GM23338 (cell line): Measurements from ENCODE around the gene PROX2. TPM values are rescaled to one million over a fixed set of nuclear protein-coding genes. Genes with fewer than 3 reads are reported as not detected.
A peak's percentile ranks its signal among the peaks of the same experiment; 100 is the strongest.

Experiments used
- ATAC-seq: fragments of 200-7000 bp; cut with Tn5 transposase; 3 replicates; pipeline ENCODE4 v1.9.1; 2020
- DNase-seq: peaks from one replicate; pipeline ENCODE4 v3.0.0-alpha.2; 2015; ENCODE audit warnings: low spot score
- H2AFZ ChIP-seq: fragments of 200-600 bp; sonication (generic); 2 replicates; pipeline ENCODE4 v1.8.0; 2016; ENCODE audit warnings: antibody characterized with exemption, mild to moderate bottlenecking, moderate library complexity
- H3F3A ChIP-seq: fragments of 200-600 bp; sonication (generic); replicated peaks from 2 replicates; pipeline ENCODE4 v1.8.0; 2017; ENCODE audit warnings: antibody characterized with exemption, mixed run types, low read depth
- H3K27ac ChIP-seq: fragments of 200-600 bp; sonication (generic); 2 replicates; pipeline ENCODE4 v1.6.1; 2016; ENCODE audit warnings: low read depth
- H3K27me3 ChIP-seq: fragments of 200-600 bp; sonication (generic); 2 replicates; pipeline ENCODE4 v1.8.0; 2016; ENCODE audit warnings: mild to moderate bottlenecking, mixed run types, moderate library complexity; ENCODE audit not compliant: insufficient read depth
- H3K36me3 ChIP-seq: fragments of 200-600 bp; sonication (generic); 2 replicates; pipeline ENCODE4 v1.8.0; 2016; ENCODE audit warnings: mild to moderate bottlenecking; ENCODE audit not compliant: insufficient read depth
- H3K4me1 ChIP-seq: fragments of 200-600 bp; sonication (generic); 2 replicates; pipeline ENCODE4 v1.8.0; 2016; ENCODE audit warnings: mild to moderate bottlenecking, moderate library complexity; ENCODE audit not compliant: insufficient read depth
- H3K4me2 ChIP-seq: fragments of 200-600 bp; sonication (generic); 2 replicates; pipeline ENCODE4 v1.7.1; 2017; ENCODE audit warnings: mixed run types
- H3K4me3 ChIP-seq: fragments of 200-600 bp; sonication (generic); 2 replicates; pipeline ENCODE4 v1.6.1; 2016; ENCODE audit warnings: mixed run types
- H3K79me2 ChIP-seq: fragments of 200-600 bp; sonication (generic); replicated peaks from 2 replicates; pipeline ENCODE4 v1.8.0; 2017; ENCODE audit warnings: mild to moderate bottlenecking; ENCODE audit not compliant: insufficient read depth
- H3K9me2 ChIP-seq: fragments of 200-600 bp; sonication (generic); 2 replicates; pipeline ENCODE4 v1.8.0; 2017; ENCODE audit not compliant: insufficient read depth
- H4K20me1 ChIP-seq: fragments of 200-600 bp; sonication (generic); replicated peaks from 2 replicates; pipeline ENCODE4 v1.8.0; 2017; ENCODE audit warnings: mild to moderate bottlenecking; ENCODE audit not compliant: insufficient read depth
- H3K27ac Mint-ChIP-seq: 2 replicates; pipeline ENCODE4 v1.8.0; 2020; ENCODE audit warnings: inconsistent platforms, mild to moderate bottlenecking, moderate library complexity, mixed read lengths
- H3K27me3 Mint-ChIP-seq: 3 replicates; pipeline ENCODE4 v1.8.0; 2022; ENCODE audit warnings: low read depth, mild to moderate bottlenecking, moderate library complexity, mixed read lengths, inconsistent platforms; ENCODE audit not compliant: insufficient read depth, poor library complexity
- H3K36me3 Mint-ChIP-seq: 3 replicates; pipeline ENCODE4 v1.8.0; 2021; ENCODE audit warnings: low read depth, mild to moderate bottlenecking, inconsistent platforms, moderate library complexity, mixed read lengths
- H3K4me1 Mint-ChIP-seq: 3 replicates; pipeline ENCODE4 v1.8.0; 2020; ENCODE audit warnings: mild to moderate bottlenecking, inconsistent platforms, mixed read lengths
- H3K4me3 Mint-ChIP-seq: 3 replicates; pipeline ENCODE4 v1.8.0; 2021; ENCODE audit warnings: moderate library complexity, mild to moderate bottlenecking, inconsistent platforms, mixed read lengths
- H3K9me3 Mint-ChIP-seq: 3 replicates; pipeline ENCODE4 v1.8.0; 2020; ENCODE audit warnings: moderate library complexity, mild to moderate bottlenecking, inconsistent platforms, mixed read lengths
- CREB1 ChIP-seq: fragments of 250-450 bp; sonication (Bioruptor Pico); IDR thresholded peaks from 2 replicates; pipeline ENCODE4 v1.5.0; 2020; ENCODE audit warnings: low read depth, mild to moderate bottlenecking, moderate library complexity
- EZH2 ChIP-seq: fragments of 200-600 bp; sonication (generic); IDR thresholded peaks from one replicate; pipeline ENCODE4 v1.8.0; 2017; ENCODE audit warnings: antibody characterized with exemption, mild to moderate bottlenecking, low read depth; ENCODE audit not compliant: unreplicated experiment
- EZH2phosphoT487 ChIP-seq: fragments of 200-600 bp; sonication (generic); IDR thresholded peaks from one replicate; pipeline ENCODE4 v1.8.1; 2018; ENCODE audit warnings: antibody characterized with exemption; ENCODE audit not compliant: unreplicated experiment
- JUNB ChIP-seq: IDR thresholded peaks from one replicate; pipeline ENCODE4 v1.6.1; 2016; ENCODE audit warnings: antibody characterized with exemption; ENCODE audit not compliant: unreplicated experiment
- POLR2AphosphoS5 ChIP-seq: IDR thresholded peaks from 2 replicates; pipeline ENCODE4 v1.6.1; 2016; ENCODE audit warnings: antibody characterized with exemption, low read depth
- ZNF114 ChIP-seq: fragments of 250-450 bp; sonication (Bioruptor Pico); IDR thresholded peaks from 2 replicates; pipeline ENCODE4 v1.5.0; 2020; ENCODE audit warnings: mild to moderate bottlenecking, moderate library complexity
- ZNF331 ChIP-seq: fragments of 250-450 bp; sonication (Bioruptor Pico); IDR thresholded peaks from 2 replicates; pipeline ENCODE4 v1.5.0; 2020; ENCODE audit warnings: low read depth, mild to moderate bottlenecking, moderate library complexity
- polyA plus RNA-seq: library from polyadenylated mRNA; unstranded; fragments of >200 nt; fragmentation: Nextera tagmentation; extraction: Ambion mirVana; gene quantifications from 2 replicates; pipeline ENCODE4 v1.2.1, GENCODE V29; 2016
- total RNA-seq: library from RNA; depleted of rRNA; stranded (reverse); fragments of >200 nt; shearing (Covaris generic); gene quantifications from 2 replicates; pipeline ENCODE4 v1.2.3, GENCODE V29; 2014
- TF ChIP-seq, protein P1 (sequence below): fragments of 250-450 bp; sonication (Bioruptor Pico); IDR thresholded peaks from 2 replicates; pipeline ENCODE4 v1.5.0; 2020; ENCODE audit warnings: mild to moderate bottlenecking, moderate library complexity
- TF ChIP-seq, protein P2 (sequence below), 2 experiments: fragments of 200-600 bp in 1 of 2; sonication (generic) in 1 of 2; conservative IDR thresholded peaks; 2 replicates each; pipeline versions ENCODE4 v1.5.1 to v1.6.1; 2016 to 2017; ENCODE audit warnings: antibody characterized with exemption in 2 of 2, low read depth in 2 of 2, mild to moderate bottlenecking in 2 of 2, moderate library complexity in 1 of 2
- TF ChIP-seq, protein P3 (sequence below): IDR thresholded peaks from one replicate; pipeline ENCODE4 v1.6.1; 2018; ENCODE audit warnings: antibody characterized with exemption; ENCODE audit not compliant: unreplicated experiment

The PROX2 gene
- total and polyA plus RNA-seq, 2 experiments from 2014 or later = 0.06 TPM; not detected in 1

DNA sequence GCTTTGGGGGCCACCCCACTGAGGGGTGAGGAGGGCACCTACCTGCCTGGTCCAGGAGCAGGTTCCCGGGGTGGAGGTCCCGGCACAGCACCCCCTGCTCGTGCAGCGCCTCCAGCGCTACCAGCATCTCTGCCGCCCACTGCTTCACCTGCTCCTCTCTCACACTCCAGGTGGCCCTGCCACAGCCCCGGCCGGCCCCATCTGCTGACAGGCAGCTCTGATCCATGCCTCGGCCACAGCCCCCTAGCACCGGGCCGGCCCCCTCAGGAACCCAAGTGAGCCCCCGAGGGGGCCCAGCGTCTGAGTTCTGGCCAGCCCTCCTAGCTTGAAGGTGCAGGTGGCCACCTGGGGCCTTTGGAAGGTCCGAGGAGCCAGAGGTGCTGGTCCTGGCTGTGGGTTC is 33.6 kb upstream of the PROX2 start:
- Mint-ChIP-seq H3K27ac (no peak overlapping the region), H3K27me3 (peaks cover 10% of the 10 kb centered on the region)
- TF ChIP-seq CREB1 (CRISPR knock-in tag) (no peak), ZNF331 (no peak)

DNA sequence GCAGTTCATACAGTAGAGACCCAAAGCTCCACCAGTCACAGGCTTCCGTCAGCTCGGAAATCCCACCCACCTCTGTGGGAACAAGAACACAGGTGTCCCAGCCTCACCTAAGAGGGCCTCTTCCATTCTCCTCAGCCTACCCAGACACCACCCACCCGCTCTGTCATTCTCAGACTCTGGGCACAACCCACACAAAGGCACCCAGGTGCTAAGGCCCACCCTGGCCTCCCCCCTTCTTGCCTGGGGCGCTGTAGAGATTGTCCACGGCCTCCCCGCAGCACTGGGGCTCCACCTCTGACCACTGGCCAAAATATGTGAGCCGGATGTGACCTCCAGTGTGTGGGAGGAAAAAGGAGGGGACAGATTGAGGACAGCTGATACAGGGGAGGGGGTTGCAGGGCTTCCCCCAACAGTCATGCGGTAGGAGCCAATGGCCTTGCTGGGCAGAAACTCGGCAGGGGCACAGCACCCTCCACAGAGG is 33.0 kb upstream of the PROX2 start:
- Histone ChIP-seq H3K36me3 (no peaks in the 10 kb centered on the region), H3K9me2 (no peaks in the 10 kb centered on the region), H3K4me1 (no peaks in the 10 kb centered on the region), H4K20me1 (peaks cover under 1% of the 10 kb centered on the region), H3F3A (0 out of 2 replicates have a peak, but pooled peaks cover 3% of the 10 kb centered on the region), H3K4me3 (no peak overlapping the region), H2AFZ (no peak overlapping the region), H3K27me3 (no peaks in the 10 kb centered on the region), H3K4me2 (no peak overlapping the region), H3K27ac (no peak overlapping the region), H3K79me2 (no peaks in the 10 kb centered on the region)
- Mint-ChIP-seq H3K36me3 (peaks cover 13% of the 10 kb centered on the region), H3K27me3 (peaks cover 11% of the 10 kb centered on the region), H3K9me3 (no peaks in the 10 kb centered on the region), H3K4me3 (no peak overlapping the region), H3K27ac (no peak overlapping the region; the same call in 1 of the 2 replicates), H3K4me1 (no peaks in the 10 kb centered on the region; the same call in 1 of the 3 replicates)
- no peak; the same call in 2 of the 3 replicates for ATAC-seq
- no peak for DNase-seq
- TF ChIP-seq, protein P1, sequence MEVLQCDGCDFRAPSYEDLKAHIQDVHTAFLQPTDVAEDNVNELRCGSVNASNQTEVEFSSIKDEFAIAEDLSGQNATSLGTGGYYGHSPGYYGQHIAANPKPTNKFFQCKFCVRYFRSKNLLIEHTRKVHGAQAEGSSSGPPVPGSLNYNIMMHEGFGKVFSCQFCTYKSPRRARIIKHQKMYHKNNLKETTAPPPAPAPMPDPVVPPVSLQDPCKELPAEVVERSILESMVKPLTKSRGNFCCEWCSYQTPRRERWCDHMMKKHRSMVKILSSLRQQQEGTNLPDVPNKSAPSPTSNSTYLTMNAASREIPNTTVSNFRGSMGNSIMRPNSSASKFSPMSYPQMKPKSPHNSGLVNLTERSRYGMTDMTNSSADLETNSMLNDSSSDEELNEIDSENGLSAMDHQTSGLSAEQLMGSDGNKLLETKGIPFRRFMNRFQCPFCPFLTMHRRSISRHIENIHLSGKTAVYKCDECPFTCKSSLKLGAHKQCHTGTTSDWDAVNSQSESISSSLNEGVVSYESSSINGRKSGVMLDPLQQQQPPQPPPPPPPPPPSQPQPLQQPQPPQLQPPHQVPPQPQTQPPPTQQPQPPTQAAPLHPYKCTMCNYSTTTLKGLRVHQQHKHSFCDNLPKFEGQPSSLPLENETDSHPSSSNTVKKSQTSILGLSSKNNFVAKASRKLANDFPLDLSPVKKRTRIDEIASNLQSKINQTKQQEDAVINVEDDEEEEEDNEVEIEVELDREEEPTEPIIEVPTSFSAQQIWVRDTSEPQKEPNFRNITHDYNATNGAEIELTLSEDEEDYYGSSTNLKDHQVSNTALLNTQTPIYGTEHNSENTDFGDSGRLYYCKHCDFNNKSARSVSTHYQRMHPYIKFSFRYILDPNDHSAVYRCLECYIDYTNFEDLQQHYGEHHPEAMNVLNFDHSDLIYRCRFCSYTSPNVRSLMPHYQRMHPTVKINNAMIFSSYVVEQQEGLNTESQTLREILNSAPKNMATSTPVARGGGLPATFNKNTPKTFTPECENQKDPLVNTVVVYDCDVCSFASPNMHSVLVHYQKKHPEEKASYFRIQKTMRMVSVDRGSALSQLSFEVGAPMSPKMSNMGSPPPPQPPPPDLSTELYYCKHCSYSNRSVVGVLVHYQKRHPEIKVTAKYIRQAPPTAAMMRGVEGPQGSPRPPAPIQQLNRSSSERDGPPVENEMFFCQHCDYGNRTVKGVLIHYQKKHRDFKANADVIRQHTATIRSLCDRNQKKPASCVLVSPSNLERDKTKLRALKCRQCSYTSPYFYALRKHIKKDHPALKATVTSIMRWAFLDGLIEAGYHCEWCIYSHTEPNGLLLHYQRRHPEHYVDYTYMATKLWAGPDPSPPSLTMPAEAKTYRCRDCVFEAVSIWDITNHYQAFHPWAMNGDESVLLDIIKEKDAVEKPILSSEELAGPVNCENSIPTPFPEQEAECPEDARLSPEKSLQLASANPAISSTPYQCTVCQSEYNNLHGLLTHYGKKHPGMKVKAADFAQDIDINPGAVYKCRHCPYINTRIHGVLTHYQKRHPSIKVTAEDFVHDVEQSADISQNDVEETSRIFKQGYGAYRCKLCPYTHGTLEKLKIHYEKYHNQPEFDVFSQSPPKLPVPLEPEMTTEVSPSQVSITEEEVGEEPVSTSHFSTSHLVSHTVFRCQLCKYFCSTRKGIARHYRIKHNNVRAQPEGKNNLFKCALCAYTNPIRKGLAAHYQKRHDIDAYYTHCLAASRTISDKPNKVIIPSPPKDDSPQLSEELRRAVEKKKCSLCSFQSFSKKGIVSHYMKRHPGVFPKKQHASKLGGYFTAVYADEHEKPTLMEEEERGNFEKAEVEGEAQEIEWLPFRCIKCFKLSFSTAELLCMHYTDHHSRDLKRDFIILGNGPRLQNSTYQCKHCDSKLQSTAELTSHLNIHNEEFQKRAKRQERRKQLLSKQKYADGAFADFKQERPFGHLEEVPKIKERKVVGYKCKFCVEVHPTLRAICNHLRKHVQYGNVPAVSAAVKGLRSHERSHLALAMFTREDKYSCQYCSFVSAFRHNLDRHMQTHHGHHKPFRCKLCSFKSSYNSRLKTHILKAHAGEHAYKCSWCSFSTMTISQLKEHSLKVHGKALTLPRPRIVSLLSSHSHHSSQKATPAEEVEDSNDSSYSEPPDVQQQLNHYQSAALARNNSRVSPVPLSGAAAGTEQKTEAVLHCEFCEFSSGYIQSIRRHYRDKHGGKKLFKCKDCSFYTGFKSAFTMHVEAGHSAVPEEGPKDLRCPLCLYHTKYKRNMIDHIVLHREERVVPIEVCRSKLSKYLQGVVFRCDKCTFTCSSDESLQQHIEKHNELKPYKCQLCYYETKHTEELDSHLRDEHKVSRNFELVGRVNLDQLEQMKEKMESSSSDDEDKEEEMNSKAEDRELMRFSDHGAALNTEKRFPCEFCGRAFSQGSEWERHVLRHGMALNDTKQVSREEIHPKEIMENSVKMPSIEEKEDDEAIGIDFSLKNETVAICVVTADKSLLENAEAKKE = no peak
- no peak for TF ChIP-seq ZNF331
- TF ChIP-seq EZH2 = no peak
- no peak for TF ChIP-seq EZH2phosphoT487
- TF ChIP-seq CREB1 (CRISPR knock-in tag) = no peak
- TF ChIP-seq, protein P2, sequence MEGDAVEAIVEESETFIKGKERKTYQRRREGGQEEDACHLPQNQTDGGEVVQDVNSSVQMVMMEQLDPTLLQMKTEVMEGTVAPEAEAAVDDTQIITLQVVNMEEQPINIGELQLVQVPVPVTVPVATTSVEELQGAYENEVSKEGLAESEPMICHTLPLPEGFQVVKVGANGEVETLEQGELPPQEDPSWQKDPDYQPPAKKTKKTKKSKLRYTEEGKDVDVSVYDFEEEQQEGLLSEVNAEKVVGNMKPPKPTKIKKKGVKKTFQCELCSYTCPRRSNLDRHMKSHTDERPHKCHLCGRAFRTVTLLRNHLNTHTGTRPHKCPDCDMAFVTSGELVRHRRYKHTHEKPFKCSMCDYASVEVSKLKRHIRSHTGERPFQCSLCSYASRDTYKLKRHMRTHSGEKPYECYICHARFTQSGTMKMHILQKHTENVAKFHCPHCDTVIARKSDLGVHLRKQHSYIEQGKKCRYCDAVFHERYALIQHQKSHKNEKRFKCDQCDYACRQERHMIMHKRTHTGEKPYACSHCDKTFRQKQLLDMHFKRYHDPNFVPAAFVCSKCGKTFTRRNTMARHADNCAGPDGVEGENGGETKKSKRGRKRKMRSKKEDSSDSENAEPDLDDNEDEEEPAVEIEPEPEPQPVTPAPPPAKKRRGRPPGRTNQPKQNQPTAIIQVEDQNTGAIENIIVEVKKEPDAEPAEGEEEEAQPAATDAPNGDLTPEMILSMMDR (conservative IDR thresholded peaks at IDR 0.05; ENCODE audit: low read depth in 2 of 2) = no peak
- no peak for TF ChIP-seq POLR2AphosphoS5
- TF ChIP-seq, protein P3, sequence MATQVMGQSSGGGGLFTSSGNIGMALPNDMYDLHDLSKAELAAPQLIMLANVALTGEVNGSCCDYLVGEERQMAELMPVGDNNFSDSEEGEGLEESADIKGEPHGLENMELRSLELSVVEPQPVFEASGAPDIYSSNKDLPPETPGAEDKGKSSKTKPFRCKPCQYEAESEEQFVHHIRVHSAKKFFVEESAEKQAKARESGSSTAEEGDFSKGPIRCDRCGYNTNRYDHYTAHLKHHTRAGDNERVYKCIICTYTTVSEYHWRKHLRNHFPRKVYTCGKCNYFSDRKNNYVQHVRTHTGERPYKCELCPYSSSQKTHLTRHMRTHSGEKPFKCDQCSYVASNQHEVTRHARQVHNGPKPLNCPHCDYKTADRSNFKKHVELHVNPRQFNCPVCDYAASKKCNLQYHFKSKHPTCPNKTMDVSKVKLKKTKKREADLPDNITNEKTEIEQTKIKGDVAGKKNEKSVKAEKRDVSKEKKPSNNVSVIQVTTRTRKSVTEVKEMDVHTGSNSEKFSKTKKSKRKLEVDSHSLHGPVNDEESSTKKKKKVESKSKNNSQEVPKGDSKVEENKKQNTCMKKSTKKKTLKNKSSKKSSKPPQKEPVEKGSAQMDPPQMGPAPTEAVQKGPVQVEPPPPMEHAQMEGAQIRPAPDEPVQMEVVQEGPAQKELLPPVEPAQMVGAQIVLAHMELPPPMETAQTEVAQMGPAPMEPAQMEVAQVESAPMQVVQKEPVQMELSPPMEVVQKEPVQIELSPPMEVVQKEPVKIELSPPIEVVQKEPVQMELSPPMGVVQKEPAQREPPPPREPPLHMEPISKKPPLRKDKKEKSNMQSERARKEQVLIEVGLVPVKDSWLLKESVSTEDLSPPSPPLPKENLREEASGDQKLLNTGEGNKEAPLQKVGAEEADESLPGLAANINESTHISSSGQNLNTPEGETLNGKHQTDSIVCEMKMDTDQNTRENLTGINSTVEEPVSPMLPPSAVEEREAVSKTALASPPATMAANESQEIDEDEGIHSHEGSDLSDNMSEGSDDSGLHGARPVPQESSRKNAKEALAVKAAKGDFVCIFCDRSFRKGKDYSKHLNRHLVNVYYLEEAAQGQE = no peak
- no peak for TF ChIP-seq JUNB
- TF ChIP-seq ZNF114 (CRISPR knock-in tag) = no peak

More for the DNA sequence above, 33.6 kb upstream of the PROX2 start:
- Mint-ChIP-seq H3K4me3 (no peak overlapping the region), H3K36me3 (peaks cover 11% of the 10 kb centered on the region; the same call in 2 of the 3 replicates), H3K9me3 (no peaks in the 10 kb centered on the region), H3K4me1 (no peaks in the 10 kb centered on the region; the same call in 2 of the 3 replicates)
- Histone ChIP-seq H3K36me3 (no peaks in the 10 kb centered on the region), H3K9me2 (no peaks in the 10 kb centered on the region), H3K4me3 (no peak overlapping the region), H3K79me2 (no peaks in the 10 kb centered on the region), H3K4me1 (no peaks in the 10 kb centered on the region), H4K20me1 (peaks cover 4% of the 10 kb centered on the region), H2AFZ (no peak overlapping the region), H3K27me3 (no peaks in the 10 kb centered on the region), H3K4me2 (no peak overlapping the region), H3K27ac (no peak overlapping the region), H3F3A (0 out of 2 replicates have a peak, but pooled peaks cover 3% of the 10 kb centered on the region)
- DNase-seq (no peak), ATAC-seq (peak; percentile 3; the same call in 2 of the 3 replicates)
